Measurements from ENCODE around the gene GNS.

The GNS gene

GRCh38 chr12:64685050-64685449 is 74.2 kb downstream of the GNS start:
- no peak for TF ChIP-seq CTCF (conservative IDR thresholded peaks at IDR 0.05; ENCODE audit: low read depth, low read length)
- no peak for DNase-seq (ENCODE audit: low read depth)
- H3K4me3 ChIP-seq (ENCODE audit: low read depth, low read length) = no peak overlapping the region

- no peak for TF ChIP-seq CTCF (conservative IDR thresholded peaks at IDR 0.05; ENCODE audit: low read depth, low read length)
- no peak for DNase-seq (ENCODE audit: low read depth)
- no peak overlapping the region for H3K4me3 ChIP-seq (ENCODE audit: low read depth, low read length)
Measured at GRCh38 chr12:64683816-64684543, 75.2 kb downstream of the GNS start.

DNA sequence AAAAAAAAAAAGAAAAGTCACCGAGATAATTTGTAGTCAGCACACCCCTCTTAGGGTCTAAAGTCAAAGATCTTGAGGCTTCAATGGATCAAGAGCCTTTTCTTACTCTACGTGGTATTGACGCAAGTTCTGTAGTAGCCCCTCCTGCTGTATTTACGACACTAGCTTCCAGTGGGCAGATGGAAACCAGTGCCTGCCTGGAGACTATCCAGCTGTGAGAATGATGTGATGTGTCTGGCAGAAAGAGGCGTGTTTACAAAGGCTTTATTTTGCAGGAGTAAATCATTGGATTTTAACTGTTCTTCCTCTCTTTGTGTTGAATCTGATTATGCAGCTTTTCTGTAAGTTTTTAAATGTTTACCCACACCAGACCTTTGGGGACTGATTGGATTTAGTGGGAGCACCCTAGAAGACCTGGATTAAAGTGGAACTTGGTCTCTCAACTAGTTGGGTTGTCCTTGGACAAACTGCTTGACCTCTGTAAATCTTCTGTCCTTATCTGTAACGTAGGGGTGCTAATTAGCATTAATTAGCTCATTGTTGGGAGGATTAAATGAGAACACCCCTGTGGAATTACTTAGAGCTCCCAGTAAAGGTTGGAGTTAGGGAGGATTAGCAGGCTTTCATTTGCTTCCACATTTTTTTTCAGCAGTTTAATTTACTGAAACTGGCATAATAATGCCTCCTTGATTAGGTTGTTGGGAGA is 76.5 kb downstream of the GNS start:
- no peak for TF ChIP-seq CTCF (conservative IDR thresholded peaks at IDR 0.05; ENCODE audit: low read depth, low read length)
- no peak overlapping the region for H3K4me3 ChIP-seq (ENCODE audit: low read depth, low read length)
- DNase-seq (ENCODE audit: low read depth) = peak; percentile 87

GRCh38 chr12:64681200-64682052 is 77.8 kb downstream of the GNS start:
- H3K4me3 ChIP-seq (ENCODE audit: low read depth, low read length) = no peak overlapping the region

DNA sequence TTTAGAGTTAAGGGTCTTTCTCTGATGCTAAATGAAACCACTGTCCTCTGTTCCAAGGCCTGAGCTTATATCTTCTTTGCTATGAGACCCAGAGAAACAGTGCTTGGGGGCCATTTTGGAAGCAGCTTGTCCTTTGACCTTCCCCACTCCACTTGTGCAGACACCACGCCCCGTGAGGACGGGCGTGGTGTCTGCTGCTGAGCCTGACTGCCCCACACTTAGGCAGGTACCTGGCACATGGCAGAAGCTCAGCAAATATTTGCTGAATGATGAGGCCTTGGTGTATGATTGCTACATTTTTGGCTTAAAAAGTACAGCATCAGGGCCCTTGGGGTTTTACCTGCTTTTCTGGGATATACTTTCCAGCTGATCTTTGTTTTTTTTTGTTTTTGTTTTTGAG is 79.0 kb downstream of the GNS start:
- no peak for DNase-seq (ENCODE audit: low read depth)
- no peak overlapping the region for H3K4me3 ChIP-seq (ENCODE audit: low read depth, low read length)
- no peak for TF ChIP-seq CTCF (conservative IDR thresholded peaks at IDR 0.05; ENCODE audit: low read depth, low read length)

More at GRCh38 chr12:64681200-64682052, 77.8 kb downstream of the GNS start:
- TF ChIP-seq CTCF (conservative IDR thresholded peaks at IDR 0.05; ENCODE audit: low read depth, low read length) = no peak
- DNase-seq (ENCODE audit: low read depth) = no peak

- peak; percentile 45 for DNase-seq (ENCODE audit: low read depth)
- H3K4me3 ChIP-seq (ENCODE audit: low read depth, low read length) = no peak overlapping the region
- no peak for TF ChIP-seq CTCF (conservative IDR thresholded peaks at IDR 0.05; ENCODE audit: low read depth, low read length)
Measured at GRCh38 chr12:64679487-64680001, 79.7 kb downstream of the GNS start.
